ENCODE measurements around the gene ALOX15B. TPM values are rescaled to one million over a fixed set of nuclear protein-coding genes. Genes with fewer than 3 reads are reported as not detected.

ALOX15B gene
- total RNA-seq, 1 experiment from 2014 or later: 0.30 TPM

DNA sequence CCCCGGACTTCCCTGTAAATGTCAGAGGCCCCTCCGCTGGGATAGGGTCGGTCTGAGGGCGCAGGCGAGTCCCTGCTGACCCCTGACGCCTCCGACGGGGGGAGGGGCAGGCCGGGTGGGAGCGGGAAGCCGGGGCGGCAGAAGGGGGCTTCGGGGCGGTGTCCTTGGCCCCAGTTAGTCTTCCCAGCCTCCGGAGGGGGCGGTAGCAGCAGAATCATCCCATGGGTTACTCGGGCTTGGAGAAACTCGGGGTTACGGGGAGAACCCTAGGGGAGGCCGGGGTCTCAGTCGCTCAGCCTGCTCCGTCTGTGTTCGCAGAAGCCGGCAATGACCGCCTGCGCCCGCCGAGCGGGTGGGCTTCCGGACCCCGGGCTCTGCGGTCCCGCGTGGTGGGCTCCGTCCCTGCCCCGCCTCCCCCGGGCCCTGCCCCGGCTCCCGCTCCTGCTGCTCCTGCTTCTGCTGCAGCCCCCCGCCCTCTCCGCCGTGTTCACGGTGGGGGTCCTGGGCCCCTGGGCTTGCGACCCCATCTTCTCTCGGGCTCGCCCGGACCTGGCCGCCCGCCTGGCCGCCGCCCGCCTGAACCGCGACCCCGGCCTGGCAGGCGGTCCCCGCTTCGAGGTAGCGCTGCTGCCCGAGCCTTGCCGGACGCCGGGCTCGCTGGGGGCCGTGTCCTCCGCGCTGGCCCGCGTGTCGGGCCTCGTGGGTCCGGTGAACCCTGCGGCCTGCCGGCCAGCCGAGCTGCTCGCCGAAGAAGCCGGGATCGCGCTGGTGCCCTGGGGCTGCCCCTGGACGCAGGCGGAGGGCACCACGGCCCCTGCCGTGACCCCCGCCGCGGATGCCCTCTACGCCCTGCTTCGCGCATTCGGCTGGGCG lies 35.9 kb upstream of the ALOX15B start:
- Histone ChIP-seq H3K4me2 (ENCODE audit: low read length) (no peak overlapping the region), H3K27me3 (ENCODE audit: insufficient read depth, low read length) (no peaks in the 10 kb centered on the region), H3K4me1 (ENCODE audit: control insufficient read depth in 1 of 2, insufficient read depth in 2 of 2, low read length in 2 of 2) (peaks cover 0 to 11% of the 10 kb centered on the region in 2 experiments; a peak in 2 of 4 replicates), H3K4me3 (replicated peaks in 1 of 2; ENCODE audit: low read depth in 1 of 2, low read length in 2 of 2) (no peak overlapping the region), H3K36me3 (ENCODE audit: control insufficient read depth in 1 of 2, insufficient read depth in 2 of 2, low read length in 2 of 2) (no peaks in the 10 kb centered on the region), H4K20me1 (ENCODE audit: insufficient read depth) (no peaks in the 10 kb centered on the region), H3K9ac (ENCODE audit: low read length) (no peak overlapping the region), H2AFZ (ENCODE audit: low read depth, low read length, poor library complexity, severe bottlenecking) (no peak overlapping the region), H3K9me2 (ENCODE audit: insufficient read depth) (no peaks in the 10 kb centered on the region), H3K9me3 (ENCODE audit: control insufficient read depth in 1 of 2, insufficient read depth in 1 of 2, low read depth in 1 of 2, low read length in 2 of 2) (no peaks in the 10 kb centered on the region), H3K27ac (ENCODE audit: low read depth, low read length) (peak overlapping the region; percentile 13; the same call in 1 of the 2 replicates), H3K79me2 (ENCODE audit: insufficient read depth, low read length) (no peaks in the 10 kb centered on the region)
- intact Hi-C loops (cut with micrococcal nuclease): no loop called here
- no TSS peak for BruUV-seq (replicated peaks)
- ChIA-PET POLR2A (no interaction called here), CTCF (interaction anchor here (1.3 to 1.9 kb wide), 2 partner anchors 13 to 14 kb away, joined by 7 to 9 read pairs; no protein-coding TSS in a partner anchor), RAD21 (ENCODE audit: low non-redundant PET in 1 of 2, low total read pairs in 2 of 2, uncharacterized antibody in 2 of 2, unreplicated experiment in 2 of 2) (no interaction called here)
- TF ChIP-seq ZNF274 (IDR thresholded peaks at IDR 0.05; ENCODE audit: low read depth, low read length) (no peak), EZH2 (IDR thresholded peaks at IDR 0.05) (no peak), RAD21 (IDR thresholded peaks at IDR 0.05; ENCODE audit: low read depth) (no peak), POLR2AphosphoS5 (IDR thresholded peaks at IDR 0.05; ENCODE audit: low read depth, low read length) (no peak), ELF1 (IDR thresholded peaks at IDR 0.05; ENCODE audit: borderline replicate concordance, low read depth) (no peak), FOSL1 (IDR thresholded peaks at IDR 0.05; ENCODE audit: low read depth) (no peak), TCF7L2 (IDR thresholded peaks at IDR 0.05; ENCODE audit: borderline replicate concordance, extremely low read depth, insufficient read depth, insufficient read length) (no peak), SRF (IDR thresholded peaks at IDR 0.05; ENCODE audit: low read depth) (no peak), YY1 (IDR thresholded peaks at IDR 0.05; ENCODE audit: extremely low read depth, insufficient replicate concordance, low read depth, low read length) (no peak), POLR2A (IDR thresholded peaks at IDR 0.05; ENCODE audit: borderline replicate concordance, extremely low read depth, insufficient read depth, insufficient read length) (no peak), EGR1 (IDR thresholded peaks at IDR 0.05; ENCODE audit: low read depth) (no peak), ZFX (IDR thresholded peaks at IDR 0.05) (no peak)
- TF ChIP-seq, protein P1, sequence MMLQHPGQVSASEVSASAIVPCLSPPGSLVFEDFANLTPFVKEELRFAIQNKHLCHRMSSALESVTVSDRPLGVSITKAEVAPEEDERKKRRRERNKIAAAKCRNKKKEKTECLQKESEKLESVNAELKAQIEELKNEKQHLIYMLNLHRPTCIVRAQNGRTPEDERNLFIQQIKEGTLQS (IDR thresholded peaks at IDR 0.05): no peak
- TF ChIP-seq, protein P2, sequence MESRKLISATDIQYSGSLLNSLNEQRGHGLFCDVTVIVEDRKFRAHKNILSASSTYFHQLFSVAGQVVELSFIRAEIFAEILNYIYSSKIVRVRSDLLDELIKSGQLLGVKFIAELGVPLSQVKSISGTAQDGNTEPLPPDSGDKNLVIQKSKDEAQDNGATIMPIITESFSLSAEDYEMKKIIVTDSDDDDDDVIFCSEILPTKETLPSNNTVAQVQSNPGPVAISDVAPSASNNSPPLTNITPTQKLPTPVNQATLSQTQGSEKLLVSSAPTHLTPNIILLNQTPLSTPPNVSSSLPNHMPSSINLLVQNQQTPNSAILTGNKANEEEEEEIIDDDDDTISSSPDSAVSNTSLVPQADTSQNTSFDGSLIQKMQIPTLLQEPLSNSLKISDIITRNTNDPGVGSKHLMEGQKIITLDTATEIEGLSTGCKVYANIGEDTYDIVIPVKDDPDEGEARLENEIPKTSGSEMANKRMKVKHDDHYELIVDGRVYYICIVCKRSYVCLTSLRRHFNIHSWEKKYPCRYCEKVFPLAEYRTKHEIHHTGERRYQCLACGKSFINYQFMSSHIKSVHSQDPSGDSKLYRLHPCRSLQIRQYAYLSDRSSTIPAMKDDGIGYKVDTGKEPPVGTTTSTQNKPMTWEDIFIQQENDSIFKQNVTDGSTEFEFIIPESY (IDR thresholded peaks at IDR 0.05; ENCODE audit: extremely low read depth, insufficient replicate concordance, low read length): no peak
- TF ChIP-seq, protein P3, sequence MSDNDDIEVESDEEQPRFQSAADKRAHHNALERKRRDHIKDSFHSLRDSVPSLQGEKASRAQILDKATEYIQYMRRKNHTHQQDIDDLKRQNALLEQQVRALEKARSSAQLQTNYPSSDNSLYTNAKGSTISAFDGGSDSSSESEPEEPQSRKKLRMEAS (IDR thresholded peaks at IDR 0.05): no peak
- no peak for ATAC-seq
- DNase-seq (ENCODE audit: low read depth, low spot score): no peak

All from HCT116 (cell line).